GM23338 (cell line): ENCODE data around the gene CITED1. TPM values are rescaled to one million over a fixed set of nuclear protein-coding genes. Genes with fewer than 3 reads are reported as not detected.

Source experiments
- ATAC-seq: fragments of 200-7000 bp; cut with Tn5 transposase; 3 replicates; pipeline ENCODE4 v1.9.1; 2020
- DNase-seq: peaks from one replicate; pipeline ENCODE4 v3.0.0-alpha.2; 2015; ENCODE audit warnings: low spot score
- H2AFZ ChIP-seq: fragments of 200-600 bp; sonication (generic); 2 replicates; pipeline ENCODE4 v1.8.0; 2016; ENCODE audit warnings: antibody characterized with exemption, mild to moderate bottlenecking, moderate library complexity
- H3F3A ChIP-seq: fragments of 200-600 bp; sonication (generic); replicated peaks from 2 replicates; pipeline ENCODE4 v1.8.0; 2017; ENCODE audit warnings: antibody characterized with exemption, mixed run types, low read depth
- H3K27ac ChIP-seq: fragments of 200-600 bp; sonication (generic); 2 replicates; pipeline ENCODE4 v1.6.1; 2016; ENCODE audit warnings: low read depth
- H3K27me3 ChIP-seq: fragments of 200-600 bp; sonication (generic); 2 replicates; pipeline ENCODE4 v1.8.0; 2016; ENCODE audit warnings: mild to moderate bottlenecking, mixed run types, moderate library complexity; ENCODE audit not compliant: insufficient read depth
- H3K36me3 ChIP-seq: fragments of 200-600 bp; sonication (generic); 2 replicates; pipeline ENCODE4 v1.8.0; 2016; ENCODE audit warnings: mild to moderate bottlenecking; ENCODE audit not compliant: insufficient read depth
- H3K4me1 ChIP-seq: fragments of 200-600 bp; sonication (generic); 2 replicates; pipeline ENCODE4 v1.8.0; 2016; ENCODE audit warnings: mild to moderate bottlenecking, moderate library complexity; ENCODE audit not compliant: insufficient read depth
- H3K4me2 ChIP-seq: fragments of 200-600 bp; sonication (generic); 2 replicates; pipeline ENCODE4 v1.7.1; 2017; ENCODE audit warnings: mixed run types
- H3K4me3 ChIP-seq: fragments of 200-600 bp; sonication (generic); 2 replicates; pipeline ENCODE4 v1.6.1; 2016; ENCODE audit warnings: mixed run types
- H3K79me2 ChIP-seq: fragments of 200-600 bp; sonication (generic); replicated peaks from 2 replicates; pipeline ENCODE4 v1.8.0; 2017; ENCODE audit warnings: mild to moderate bottlenecking; ENCODE audit not compliant: insufficient read depth
- H3K9me2 ChIP-seq: fragments of 200-600 bp; sonication (generic); 2 replicates; pipeline ENCODE4 v1.8.0; 2017; ENCODE audit not compliant: insufficient read depth
- H4K20me1 ChIP-seq: fragments of 200-600 bp; sonication (generic); replicated peaks from 2 replicates; pipeline ENCODE4 v1.8.0; 2017; ENCODE audit warnings: mild to moderate bottlenecking; ENCODE audit not compliant: insufficient read depth
- H3K27ac Mint-ChIP-seq: 2 replicates; pipeline ENCODE4 v1.8.0; 2020; ENCODE audit warnings: inconsistent platforms, mild to moderate bottlenecking, moderate library complexity, mixed read lengths
- H3K27me3 Mint-ChIP-seq: 3 replicates; pipeline ENCODE4 v1.8.0; 2022; ENCODE audit warnings: low read depth, mild to moderate bottlenecking, moderate library complexity, mixed read lengths, inconsistent platforms; ENCODE audit not compliant: insufficient read depth, poor library complexity
- H3K36me3 Mint-ChIP-seq: 3 replicates; pipeline ENCODE4 v1.8.0; 2021; ENCODE audit warnings: low read depth, mild to moderate bottlenecking, inconsistent platforms, moderate library complexity, mixed read lengths
- H3K4me1 Mint-ChIP-seq: 3 replicates; pipeline ENCODE4 v1.8.0; 2020; ENCODE audit warnings: mild to moderate bottlenecking, inconsistent platforms, mixed read lengths
- H3K4me3 Mint-ChIP-seq: 3 replicates; pipeline ENCODE4 v1.8.0; 2021; ENCODE audit warnings: moderate library complexity, mild to moderate bottlenecking, inconsistent platforms, mixed read lengths
- H3K9me3 Mint-ChIP-seq: 3 replicates; pipeline ENCODE4 v1.8.0; 2020; ENCODE audit warnings: moderate library complexity, mild to moderate bottlenecking, inconsistent platforms, mixed read lengths
- CREB1 ChIP-seq: fragments of 250-450 bp; sonication (Bioruptor Pico); IDR thresholded peaks from 2 replicates; pipeline ENCODE4 v1.5.0; 2020; ENCODE audit warnings: low read depth, mild to moderate bottlenecking, moderate library complexity
- CTCF ChIP-seq, 2 experiments: fragments of 200-600 bp in 1 of 2; sonication (generic) in 1 of 2; conservative IDR thresholded peaks; 2 replicates each; pipeline versions ENCODE4 v1.5.1 to v1.6.1; 2016 to 2017; ENCODE audit warnings: antibody characterized with exemption in 2 of 2, low read depth in 2 of 2, mild to moderate bottlenecking in 2 of 2, moderate library complexity in 1 of 2
- ETS1 ChIP-seq: IDR thresholded peaks from 2 replicates; pipeline ENCODE4 v1.6.1; 2016; ENCODE audit warnings: antibody characterized with exemption
- EZH2 ChIP-seq: fragments of 200-600 bp; sonication (generic); IDR thresholded peaks from one replicate; pipeline ENCODE4 v1.8.0; 2017; ENCODE audit warnings: antibody characterized with exemption, mild to moderate bottlenecking, low read depth; ENCODE audit not compliant: unreplicated experiment
- REST ChIP-seq: IDR thresholded peaks from one replicate; pipeline ENCODE4 v1.6.1; 2018; ENCODE audit warnings: antibody characterized with exemption; ENCODE audit not compliant: unreplicated experiment
- STAT1 ChIP-seq: IDR thresholded peaks from one replicate; pipeline ENCODE4 v1.6.1; 2016; ENCODE audit warnings: antibody characterized with exemption; ENCODE audit not compliant: unreplicated experiment
- polyA plus RNA-seq: library from polyadenylated mRNA; unstranded; fragments of >200 nt; fragmentation: Nextera tagmentation; extraction: Ambion mirVana; gene quantifications from 2 replicates; pipeline ENCODE4 v1.2.1, GENCODE V29; 2016
- total RNA-seq: library from RNA; depleted of rRNA; stranded (reverse); fragments of >200 nt; shearing (Covaris generic); gene quantifications from 2 replicates; pipeline ENCODE4 v1.2.3, GENCODE V29; 2014

Gene CITED1
- total and polyA plus RNA-seq, 2 experiments from 2014 or later = 0.45 to 1.1 TPM

- ATAC-seq (no peak; the same call in 2 of the 3 replicates), DNase-seq (peak; percentile 28)
- Histone ChIP-seq H2AFZ (peak overlapping the region; percentile 59), H3F3A (peaks cover 3% of the 10 kb centered on the region; the same call in 1 of the 2 replicates), H4K20me1 (no peaks in the 10 kb centered on the region), H3K79me2 (no peaks in the 10 kb centered on the region), H3K4me1 (0 out of 2 replicates have a peak, but pooled peaks cover 5% of the 10 kb centered on the region), H3K27ac (no peak overlapping the region), H3K9me2 (no peaks in the 10 kb centered on the region), H3K4me2 (peak overlapping the region; percentile 80), H3K36me3 (no peaks in the 10 kb centered on the region), H3K27me3 (peaks cover 92% of the 10 kb centered on the region), H3K4me3 (peak overlapping the region; percentile 58)
- peak; percentile 7 for TF ChIP-seq EZH2
- TF ChIP-seq STAT1 = no peak
- H3K27me3 Mint-ChIP-seq = peaks cover 67% of the 10 kb centered on the region
- 0 out of 3 replicates have a peak, but pooled peaks cover 4% of the 10 kb centered on the region for H3K9me3 Mint-ChIP-seq
- H3K4me3 Mint-ChIP-seq = peak overlapping the region; percentile 76
- peaks cover 10% of the 10 kb centered on the region; the same call in 2 of the 3 replicates for H3K4me1 Mint-ChIP-seq
- no peak overlapping the region for H3K27ac Mint-ChIP-seq
- peaks cover 3% of the 10 kb centered on the region; the same call in 1 of the 3 replicates for H3K36me3 Mint-ChIP-seq
Measured at GRCh38 chrX:72306085-72306801, 529 bp upstream of the CITED1 start.

- no peaks in the 10 kb centered on the region for H3K9me2 ChIP-seq
- peaks cover 67% of the 10 kb centered on the region for H3K27me3 Mint-ChIP-seq
- peak; percentile 28 for DNase-seq
- peaks cover 3% of the 10 kb centered on the region; the same call in 1 of the 2 replicates for H3F3A ChIP-seq
- no peak overlapping the region for H3K27ac ChIP-seq
- H3K4me1 ChIP-seq = 0 out of 2 replicates have a peak, but pooled peaks cover 5% of the 10 kb centered on the region
- no peaks in the 10 kb centered on the region for H4K20me1 ChIP-seq
- peak overlapping the region; percentile 58 for H3K4me3 ChIP-seq
- no peak overlapping the region for H3K27ac Mint-ChIP-seq
- H3K79me2 ChIP-seq = no peaks in the 10 kb centered on the region
- H3K4me2 ChIP-seq = peak overlapping the region; percentile 78
- H3K4me1 Mint-ChIP-seq = peaks cover 10% of the 10 kb centered on the region; the same call in 2 of the 3 replicates
- ATAC-seq = 0 out of 3 replicates have a peak, but pooled peaks have one; percentile 3
- H3K36me3 ChIP-seq = no peaks in the 10 kb centered on the region
- peak overlapping the region; percentile 59 for H2AFZ ChIP-seq
- 0 out of 3 replicates have a peak, but pooled peaks cover 4% of the 10 kb centered on the region for H3K9me3 Mint-ChIP-seq
- H3K27me3 ChIP-seq = peaks cover 78% of the 10 kb centered on the region
- H3K36me3 Mint-ChIP-seq = peaks cover 3% of the 10 kb centered on the region; the same call in 1 of the 3 replicates
- H3K4me3 Mint-ChIP-seq = peak overlapping the region; percentile 74
- TF ChIP-seq ETS1 (no peak), CREB1 (no peak), CTCF (conservative IDR thresholded peaks at IDR 0.05; ENCODE audit: low read depth in 2 of 2) (no peak), REST (no peak), EZH2 (peak; percentile 77), STAT1 (no peak)
Measured at GRCh38 chrX:72304877-72305276, 837 bp downstream of the CITED1 start.
